CD4-positive, alpha-beta memory T cell (primary cell): ENCODE data around the gene SMIM13. TPM values are rescaled to one million over a fixed set of nuclear protein-coding genes. Genes with fewer than 3 reads are reported as not detected.

Experiments
- CTCF ChIA-PET: fragments of 350-600 bp; sonication (Branson Sonifier 250); formaldehyde crosslinking; loops from one replicate; lab custom pipeline; 2021; ENCODE audit warnings: inconsistent platforms; ENCODE audit not compliant: partially characterized antibody; lab: Charles Lee
- POLR2A ChIA-PET: fragments of 350-600 bp; sonication (Branson Sonifier 250); formaldehyde crosslinking; loops from one replicate; lab custom pipeline; 2021; ENCODE audit not compliant: partially characterized antibody; lab: Charles Lee
- DNase-seq, 5 donors: peaks; one replicate each; pipeline versions ENCODE4 v3.0.0 to v3.0.0-alpha.2; 2020 to 2022; ENCODE audit warnings: mixed read lengths in 1 of 5
- H3K27ac ChIP-seq: one replicate; pipeline ENCODE4 v1.7.0; 2013; ENCODE audit warnings: low read depth, low read length
- H3K27me3 ChIP-seq: 2 replicates; pipeline ENCODE4 v1.7.0; 2013; ENCODE audit warnings: mild to moderate bottlenecking, low read length, moderate library complexity; ENCODE audit not compliant: insufficient read depth
- H3K36me3 ChIP-seq: 2 replicates; pipeline ENCODE4 v1.7.0; 2013; ENCODE audit warnings: mild to moderate bottlenecking, low read length, moderate library complexity; ENCODE audit not compliant: insufficient read depth
- H3K4me1 ChIP-seq: 2 replicates; pipeline ENCODE4 v1.7.0; 2013; ENCODE audit warnings: mild to moderate bottlenecking, low read length, moderate library complexity; ENCODE audit not compliant: insufficient read depth
- H3K4me3 ChIP-seq, 2 donors: one replicate each; pipeline ENCODE4 v1.7.0; 2013; ENCODE audit warnings: low read length in 2 of 2, mild to moderate bottlenecking in 1 of 2
- H3K9me3 ChIP-seq, 2 donors: one replicate each; pipeline ENCODE4 v1.7.0; 2013; ENCODE audit warnings: low read length in 2 of 2, control low read depth in 1 of 2; ENCODE audit not compliant: control insufficient read depth in 1 of 2
- H3K27ac Mint-ChIP-seq, 7 donors: one replicate each; pipeline ENCODE4 v1.8.0; 2020 to 2021; ENCODE audit warnings: mixed read lengths in 7 of 7, mild to moderate bottlenecking in 6 of 7, inconsistent platforms in 3 of 7, moderate library complexity in 3 of 7
- H3K27me3 Mint-ChIP-seq, 2 donors: one replicate each; pipeline ENCODE4 v1.8.0; 2020 to 2021; ENCODE audit warnings: mixed read lengths in 2 of 2
- H3K36me3 Mint-ChIP-seq, 2 donors: one replicate each; pipeline ENCODE4 v1.8.0; 2020 to 2021; ENCODE audit warnings: mixed read lengths in 2 of 2, inconsistent platforms in 1 of 2, mild to moderate bottlenecking in 1 of 2
- H3K4me1 Mint-ChIP-seq, 4 donors: one replicate each; pipeline ENCODE4 v1.8.0; 2020 to 2021; ENCODE audit warnings: mixed read lengths in 4 of 4, mild to moderate bottlenecking in 1 of 4
- H3K4me3 Mint-ChIP-seq, 8 donors: one replicate each; pipeline ENCODE4 v1.8.0; 2020 to 2021; ENCODE audit warnings: mixed read lengths in 8 of 8, mild to moderate bottlenecking in 7 of 8, moderate library complexity in 6 of 8, inconsistent platforms in 3 of 8
- H3K9me3 Mint-ChIP-seq, 8 donors: one replicate each; pipeline ENCODE4 v1.8.0; 2020 to 2021; ENCODE audit warnings: mixed read lengths in 8 of 8, mild to moderate bottlenecking in 5 of 8, inconsistent platforms in 3 of 8, moderate library complexity in 1 of 8
- intact Hi-C: fragments of 100-400 bp; cut with micrococcal nuclease; formaldehyde crosslinking; loops from one replicate; pipeline ENCODE4 v1.15.1; 2023
- polyA plus RNA-seq, 2 donors: library from polyadenylated mRNA; unstranded; fragments of 300-500 nt; fragmentation: Illumina TruSeq; gene quantifications; one replicate each; pipeline ENCODE4 v1.2.3, GENCODE V29; 2021
- total RNA-seq, 2 experiments: library from RNA; stranded (reverse); gene quantifications; one replicate each; pipeline ENCODE4 v1.2.3, GENCODE V29; 2021

Gene SMIM13
- total and polyA plus RNA-seq, 4 experiments from 2014 or later = 2.1 to 6.1 (median 5.3) TPM

DNA sequence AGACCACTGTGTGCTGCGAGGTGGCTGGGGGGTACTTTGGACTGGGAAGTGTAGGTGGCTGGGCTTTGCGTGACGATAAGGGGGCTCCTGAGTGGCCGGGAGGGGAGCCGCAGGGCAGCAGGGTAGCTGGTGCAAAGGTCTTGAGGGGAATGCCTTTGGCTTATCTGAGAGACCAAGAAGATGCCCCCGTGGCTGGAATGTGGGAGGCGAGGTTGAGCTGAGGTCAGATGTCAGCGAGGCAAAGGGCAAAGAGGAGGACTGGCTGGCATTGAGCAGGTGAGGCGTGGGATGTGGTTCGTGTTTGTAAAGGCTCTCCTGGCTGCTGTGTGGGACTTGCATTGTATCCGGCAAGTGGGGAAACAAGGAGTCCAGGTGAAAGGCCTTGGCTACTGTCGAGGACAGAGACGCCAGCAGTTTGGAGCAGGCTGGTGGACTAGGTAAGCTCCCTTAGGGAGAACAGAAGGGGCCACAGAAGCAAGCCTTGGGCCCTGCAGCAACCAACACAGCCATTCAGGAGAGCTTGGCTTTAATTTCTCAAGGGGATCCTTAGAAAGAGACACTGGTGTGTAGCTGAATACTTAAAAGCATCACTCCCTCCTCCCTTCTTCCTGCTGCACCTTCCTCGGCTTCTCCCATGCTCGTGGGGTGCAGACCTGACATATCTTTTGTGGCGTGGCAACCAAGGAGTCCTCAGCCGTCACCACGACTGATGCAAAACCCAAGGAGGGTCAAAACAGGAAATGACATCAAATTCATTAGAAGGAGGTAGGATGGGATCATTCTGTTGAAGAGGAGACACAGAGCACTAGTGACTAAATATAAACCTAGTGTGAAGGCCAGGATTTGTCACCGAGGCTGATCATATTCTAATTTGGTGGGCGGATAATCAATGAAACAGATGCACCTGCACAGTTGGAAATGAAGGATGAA lies 71.3 kb downstream of the SMIM13 start:
- Histone ChIP-seq H3K9me3 (no peaks in the 10 kb centered on the region), H3K4me1 (no peaks in the 10 kb centered on the region), H3K27ac (no peak overlapping the region), H3K36me3 (no peaks in the 10 kb centered on the region), H3K27me3 (no peaks in the 10 kb centered on the region), H3K4me3 (no peak overlapping the region)
- Mint-ChIP-seq H3K4me3 (no peak overlapping the region), H3K27ac (peak overlapping the region in 3 of 7 donors; percentile 5 to 60 (median 19)), H3K27me3 (no peaks in the 10 kb centered on the region), H3K36me3 (no peaks in the 10 kb centered on the region), H3K4me1 (peaks cover 0 to 9% (median 7%) of the 10 kb centered on the region in 4 donors), H3K9me3 (no peaks in the 10 kb centered on the region)
- peak in 1 of 5 donors; percentile 2 for DNase-seq
- intact Hi-C loops = no loop called here
- ChIA-PET CTCF (interaction anchor here (1.2 kb wide), 1 partner anchor 332 kb away, joined by 4 read pairs; no protein-coding TSS in a partner anchor), POLR2A (no interaction called here)

DNA sequence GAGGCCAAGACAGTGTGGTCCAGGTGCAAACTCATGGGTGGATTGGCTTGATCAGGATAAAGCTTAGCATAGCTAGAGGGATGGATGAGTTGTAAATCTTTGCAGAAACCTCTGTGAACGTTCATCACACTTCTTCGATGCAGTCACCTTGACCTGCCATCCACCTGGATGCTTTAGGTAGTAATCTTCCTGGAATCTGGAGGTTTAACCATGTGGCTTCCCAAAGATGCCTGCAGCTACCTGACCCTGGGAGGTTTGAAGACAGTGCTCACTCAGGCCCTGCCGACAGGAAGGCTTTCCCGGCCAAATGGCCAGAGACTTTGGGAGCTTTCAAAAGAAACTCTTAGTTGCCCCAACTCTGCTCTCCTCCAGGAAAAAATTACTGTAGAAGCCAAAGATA lies 73.3 kb downstream of the SMIM13 start:
- ChIA-PET CTCF (interaction anchor here (1.0 to 2.1 kb wide), 3 partner anchors 9 to 328 kb away, joined by 3 to 19 read pairs (median 5); no protein-coding TSS in a partner anchor), POLR2A (interaction anchor here (0.7 to 1.3 kb wide), 3 partner anchors 64 to 417 kb away, joined by 3 read pairs; no protein-coding TSS in a partner anchor)
- no peaks in the 10 kb centered on the region for H3K9me3 ChIP-seq
- no peaks in the 10 kb centered on the region for H3K36me3 Mint-ChIP-seq
- H3K27me3 ChIP-seq = no peaks in the 10 kb centered on the region
- H3K4me3 Mint-ChIP-seq = no peak overlapping the region
- H3K36me3 ChIP-seq = no peaks in the 10 kb centered on the region
- peaks cover 0 to 9% (median 9%) of the 10 kb centered on the region in 4 donors for H3K4me1 Mint-ChIP-seq
- no peaks in the 10 kb centered on the region for H3K9me3 Mint-ChIP-seq
- H3K4me3 ChIP-seq = no peak overlapping the region
- no peak overlapping the region for H3K27ac ChIP-seq
- no peak overlapping the region for H3K27ac Mint-ChIP-seq
- peaks cover 2% of the 10 kb centered on the region for H3K4me1 ChIP-seq
- intact Hi-C loops = no loop called here
- no peaks in the 10 kb centered on the region for H3K27me3 Mint-ChIP-seq
- DNase-seq = no peak

DNA sequence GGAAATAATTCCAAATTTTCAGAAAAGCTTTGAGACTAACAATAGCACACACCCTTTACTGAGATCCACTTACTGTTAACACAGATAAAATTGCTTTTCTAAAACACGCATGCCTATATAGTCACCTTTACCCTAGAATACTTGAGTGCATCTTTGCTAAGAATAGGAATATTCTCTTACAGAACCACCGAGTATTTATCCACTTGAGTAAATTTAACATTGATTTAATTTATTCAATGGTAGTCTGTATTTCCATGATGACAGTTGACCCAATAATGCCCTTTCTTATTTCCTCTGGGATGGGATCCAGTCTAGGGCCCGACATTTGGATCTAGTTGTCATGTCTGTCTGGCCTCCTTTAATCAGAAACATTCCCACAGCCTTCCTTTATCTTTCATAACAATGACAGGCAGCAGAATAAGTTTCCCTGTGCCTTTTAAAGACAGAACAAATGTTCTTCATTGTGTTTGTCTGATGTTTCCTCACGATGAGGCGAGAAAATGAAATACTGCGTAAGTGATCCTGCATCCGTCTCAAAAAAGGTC lies 74.5 kb downstream of the SMIM13 start:
- no peak for DNase-seq
- no peak overlapping the region for H3K27ac ChIP-seq
- Mint-ChIP-seq H3K27me3 (no peaks in the 10 kb centered on the region), H3K4me1 (peaks cover 9 to 21% (median 17%) of the 10 kb centered on the region in 4 donors), H3K4me3 (no peak overlapping the region), H3K27ac (no peak overlapping the region), H3K9me3 (no peaks in the 10 kb centered on the region), H3K36me3 (no peaks in the 10 kb centered on the region)
- H3K4me3 ChIP-seq = no peak overlapping the region
- H3K9me3 ChIP-seq = no peaks in the 10 kb centered on the region
- H3K36me3 ChIP-seq = no peaks in the 10 kb centered on the region
- CTCF ChIA-PET = interaction anchor here (1.3 to 2.1 kb wide), 3 partner anchors 13 to 327 kb away, joined by 4 to 19 read pairs (median 5); no protein-coding TSS in a partner anchor
- H3K4me1 ChIP-seq = peaks cover 12% of the 10 kb centered on the region
- POLR2A ChIA-PET = no interaction called here
- no peaks in the 10 kb centered on the region for H3K27me3 ChIP-seq
- intact Hi-C loops = no loop called here

DNA sequence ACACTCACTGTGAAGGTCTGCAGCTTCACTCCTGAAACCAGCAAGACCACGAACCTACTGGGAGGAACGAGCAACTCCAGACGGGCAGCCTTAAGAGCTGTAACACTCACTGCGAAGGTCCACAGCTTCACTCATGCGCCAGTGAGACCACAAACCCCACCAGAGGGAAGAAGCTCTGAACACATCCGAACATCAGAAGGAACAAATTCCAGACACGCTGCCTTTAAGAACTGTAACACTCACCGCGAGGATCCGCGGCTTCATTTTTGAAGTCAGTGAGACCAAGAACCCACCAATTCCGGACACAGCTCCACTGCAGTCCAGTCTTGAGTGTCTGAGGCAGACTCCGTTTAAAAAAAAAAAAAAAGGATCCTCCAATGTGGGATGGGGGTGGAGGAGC lies 78.3 kb downstream of the SMIM13 start:
- H3K27ac Mint-ChIP-seq = peak overlapping the region in 3 of 7 donors; percentile 3 to 57 (median 54)
- intact Hi-C loops = loop anchor here (1.0 kb wide), 7 partner anchors 28 to 403 kb away; partner anchors contain the start of gene NEDD9

DNA sequence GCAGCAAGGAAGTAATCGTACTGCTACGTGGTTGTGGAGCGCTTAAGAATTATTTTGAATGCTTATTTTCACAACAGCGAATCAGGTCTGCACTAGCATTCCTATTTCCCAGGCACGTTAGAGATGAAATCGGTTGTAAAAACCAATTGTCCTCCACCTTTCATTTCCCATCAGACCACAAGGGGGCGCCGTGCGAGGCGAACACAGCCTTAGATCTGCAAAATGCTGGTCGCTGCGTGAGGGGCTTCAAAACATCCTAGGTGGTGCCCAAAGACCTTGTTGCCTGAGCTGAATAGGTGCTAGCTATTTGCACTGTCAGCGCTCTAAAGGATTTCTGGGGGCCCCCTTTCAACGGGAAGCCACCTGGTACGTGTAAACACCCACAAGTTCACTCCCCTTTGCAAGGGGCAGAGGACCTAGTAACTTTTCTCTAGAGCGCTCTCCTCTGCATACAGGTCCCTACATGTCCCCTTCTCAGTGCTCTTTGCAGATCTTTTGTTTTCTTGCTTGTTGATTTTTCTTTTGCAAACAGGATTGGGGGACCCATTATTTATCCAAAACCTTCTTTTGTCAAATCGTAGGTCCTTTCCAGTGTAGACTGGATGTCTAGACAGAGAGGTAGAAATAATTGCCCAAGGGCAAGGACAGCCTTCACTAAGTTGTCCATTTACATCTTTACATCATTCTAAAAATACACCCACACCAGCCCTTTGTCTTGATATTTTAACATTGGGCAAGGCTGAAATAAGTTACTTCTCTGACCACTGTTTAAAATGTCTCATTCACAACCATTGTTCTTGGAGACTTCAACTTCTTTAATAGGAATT lies 79.1 kb downstream of the SMIM13 start:
- no peak overlapping the region for H3K27ac ChIP-seq
- H3K4me3 Mint-ChIP-seq = peak overlapping the region; percentile 16 to 78 (median 64)
- peaks cover 9 to 20% (median 10%) of the 10 kb centered on the region in 4 donors for H3K4me1 Mint-ChIP-seq
- H3K4me1 ChIP-seq = peaks cover 12% of the 10 kb centered on the region
- no peaks in the 10 kb centered on the region for H3K27me3 ChIP-seq
- ChIA-PET POLR2A (interaction anchor here (1.4 kb wide), 1 partner anchor 51 kb away, joined by 3 read pairs; no protein-coding TSS in a partner anchor), CTCF (interaction anchor here (0.6 to 9.9 kb wide), 35 partner anchors 7 to 403 kb away, joined by 3 to 218 read pairs (median 4); no protein-coding TSS in a partner anchor)
- H3K4me3 ChIP-seq = peak overlapping the region in 1 of 2 donors; percentile 9
- H3K9me3 Mint-ChIP-seq = no peaks in the 10 kb centered on the region
- no peaks in the 10 kb centered on the region for H3K27me3 Mint-ChIP-seq
- intact Hi-C loops = loop anchor here (1.0 kb wide), 7 partner anchors 28 to 403 kb away; partner anchors contain the start of gene NEDD9
- peak overlapping the region in 4 of 7 donors; percentile 3 to 65 (median 30) for H3K27ac Mint-ChIP-seq
- DNase-seq = peak; percentile 56 to 72 (median 65)
- H3K9me3 ChIP-seq = no peaks in the 10 kb centered on the region
- H3K36me3 Mint-ChIP-seq = no peaks in the 10 kb centered on the region
- no peaks in the 10 kb centered on the region for H3K36me3 ChIP-seq

More for the DNA sequence above, 78.3 kb downstream of the SMIM13 start:
- H3K27me3 ChIP-seq = no peaks in the 10 kb centered on the region
- no peaks in the 10 kb centered on the region for H3K9me3 ChIP-seq
- H3K4me1 Mint-ChIP-seq = peaks cover 9 to 20% (median 10%) of the 10 kb centered on the region in 4 donors
- no peaks in the 10 kb centered on the region for H3K9me3 Mint-ChIP-seq
- peak overlapping the region in 4 of 8 donors; percentile 31 to 78 (median 55) for H3K4me3 Mint-ChIP-seq
- no peaks in the 10 kb centered on the region for H3K27me3 Mint-ChIP-seq
- no peak for DNase-seq
- POLR2A ChIA-PET = interaction anchor here (1.4 kb wide), 1 partner anchor 52 kb away, joined by 3 read pairs; no protein-coding TSS in a partner anchor
- H3K27ac ChIP-seq = no peak overlapping the region
- H3K36me3 ChIP-seq = no peaks in the 10 kb centered on the region
- peaks cover 12% of the 10 kb centered on the region for H3K4me1 ChIP-seq
- H3K4me3 ChIP-seq = no peak overlapping the region
- CTCF ChIA-PET = interaction anchor here (0.9 to 9.9 kb wide), 34 partner anchors 8 to 404 kb away, joined by 3 to 218 read pairs (median 4); no protein-coding TSS in a partner anchor
- no peaks in the 10 kb centered on the region for H3K36me3 Mint-ChIP-seq

DNA sequence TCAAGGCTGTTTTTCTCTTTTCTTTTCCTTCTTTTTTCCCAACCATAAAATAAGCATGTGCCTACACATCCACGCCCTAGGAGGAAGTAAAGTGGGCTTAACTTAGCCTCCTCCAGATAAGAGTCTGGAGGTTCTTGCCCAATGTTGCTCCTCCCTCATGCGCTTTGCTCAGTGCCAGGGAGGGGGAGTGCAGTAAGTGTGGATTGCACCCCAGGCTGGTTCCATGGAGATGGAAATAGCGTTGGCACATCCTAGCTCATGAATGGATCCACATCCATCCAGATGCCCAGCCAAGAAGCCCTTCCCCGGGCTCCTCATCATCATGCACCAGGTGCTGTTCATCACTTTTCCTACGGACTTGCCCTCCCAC lies 80.6 kb downstream of the SMIM13 start:
- ChIA-PET CTCF (interaction anchor here (0.9 to 9.9 kb wide), 8 partner anchors 10 to 401 kb away, joined by 3 to 218 read pairs (median 8); partner anchors contain the start of gene NEDD9), POLR2A (no interaction called here)
- Mint-ChIP-seq H3K27ac (peak overlapping the region in 3 of 7 donors; percentile 13 to 59 (median 49)), H3K36me3 (no peaks in the 10 kb centered on the region), H3K9me3 (peaks cover 0 to under 1% (median 0%) of the 10 kb centered on the region in 8 donors), H3K4me3 (no peak overlapping the region), H3K27me3 (no peaks in the 10 kb centered on the region), H3K4me1 (peaks cover 9 to 20% (median 11%) of the 10 kb centered on the region in 4 donors)
- H3K27ac ChIP-seq = no peak overlapping the region
- DNase-seq = no peak
- no peaks in the 10 kb centered on the region for H3K27me3 ChIP-seq
- no peaks in the 10 kb centered on the region for H3K36me3 ChIP-seq
- peaks cover 12% of the 10 kb centered on the region for H3K4me1 ChIP-seq
- H3K9me3 ChIP-seq = no peaks in the 10 kb centered on the region
- intact Hi-C loops = no loop called here
- no peak overlapping the region for H3K4me3 ChIP-seq
